Mesenchymal stem cell (in vitro differentiated cells and primary cell): ENCODE data around the gene ADGRA3.

ENCODE experiments used
- DNase-seq: peaks from one replicate; pipeline ENCODE4 v3.0.0-alpha.2; 2013
- H2AFZ ChIP-seq: one replicate; pipeline ENCODE4 v1.6.1; 2013; ENCODE audit warnings: low read depth, mild to moderate bottlenecking, control low read depth, inconsistent platforms, low read length, moderate library complexity
- H2AK5ac ChIP-seq: 2 replicates; pipeline ENCODE4 v1.6.1; 2013; ENCODE audit warnings: low read length, moderate library complexity, mild to moderate bottlenecking, inconsistent platforms; ENCODE audit not compliant: severe bottlenecking
- H2BK120ac ChIP-seq: one replicate; pipeline ENCODE4 v1.6.1; 2013; ENCODE audit warnings: low read depth, mild to moderate bottlenecking, inconsistent platforms, low read length, moderate library complexity
- H2BK12ac ChIP-seq, 2 experiments: one replicate each; pipeline ENCODE4 v1.6.1; 2013; ENCODE audit warnings: inconsistent platforms in 2 of 2, low read length in 2 of 2, mild to moderate bottlenecking in 2 of 2, moderate library complexity in 2 of 2, control low read depth in 1 of 2
- H2BK15ac ChIP-seq: one replicate; pipeline ENCODE4 v1.6.1; 2013; ENCODE audit warnings: mild to moderate bottlenecking, low read depth, inconsistent platforms; ENCODE audit not compliant: poor library complexity, severe bottlenecking
- H2BK5ac ChIP-seq: 2 replicates; pipeline ENCODE4 v1.6.1; 2013; ENCODE audit warnings: low read depth, mild to moderate bottlenecking, low read length, control low read depth, inconsistent platforms; ENCODE audit not compliant: poor library complexity, severe bottlenecking
- H3K14ac ChIP-seq, 2 experiments: one replicate each; pipeline ENCODE4 v1.6.1; 2013; ENCODE audit warnings: inconsistent platforms in 2 of 2, low read length in 2 of 2, control low read depth in 1 of 2, mild to moderate bottlenecking in 1 of 2, moderate library complexity in 1 of 2
- H3K18ac ChIP-seq, 2 experiments: one replicate each; pipeline ENCODE4 v1.6.1; 2013; ENCODE audit warnings: inconsistent platforms in 2 of 2, low read length in 2 of 2, control low read depth in 1 of 2, low read depth in 1 of 2, mild to moderate bottlenecking in 1 of 2
- H3K23ac ChIP-seq, 2 experiments: one replicate each; pipeline ENCODE4 v1.6.1; 2013; ENCODE audit warnings: inconsistent platforms in 2 of 2, low read length in 2 of 2, mild to moderate bottlenecking in 2 of 2, moderate library complexity in 2 of 2, control low read depth in 1 of 2
- H3K27ac ChIP-seq: 2 replicates; pipeline ENCODE4 v1.5.1; 2013; ENCODE audit warnings: mild to moderate bottlenecking, moderate library complexity, low read length, control low read depth, inconsistent platforms; ENCODE audit not compliant: poor library complexity, severe bottlenecking
- H3K27me3 ChIP-seq, 2 experiments: 2 replicates each; pipeline versions ENCODE4 v1.6.1 to v1.7.0; 2013; ENCODE audit warnings: low read length in 2 of 2, mild to moderate bottlenecking in 2 of 2, moderate library complexity in 2 of 2, control low read depth in 1 of 2, inconsistent platforms in 1 of 2; ENCODE audit not compliant: control insufficient read depth in 1 of 2, insufficient read depth in 1 of 2
- H3K36me3 ChIP-seq, 2 experiments: 2 replicates each; pipeline versions ENCODE4 v1.6.1 to v1.7.0; 2013; ENCODE audit warnings: low read length in 2 of 2, control low read depth in 1 of 2, inconsistent platforms in 1 of 2, low read depth in 1 of 2, mild to moderate bottlenecking in 1 of 2; ENCODE audit not compliant: insufficient read depth in 2 of 2, control insufficient read depth in 1 of 2
- H3K4ac ChIP-seq, 2 experiments: one replicate each; pipeline ENCODE4 v1.6.1; 2013; ENCODE audit warnings: inconsistent platforms in 2 of 2, low read length in 2 of 2, mild to moderate bottlenecking in 2 of 2, moderate library complexity in 2 of 2, control low read depth in 1 of 2, low read depth in 1 of 2
- H3K4me1 ChIP-seq: 2 replicates; pipeline ENCODE4 v1.6.1; 2013; ENCODE audit warnings: low read depth, low read length, control low read depth; ENCODE audit not compliant: control insufficient read depth, insufficient read depth
- H3K4me2 ChIP-seq: 2 replicates; pipeline ENCODE4 v1.6.1; 2013; ENCODE audit warnings: low read length, mild to moderate bottlenecking, inconsistent platforms; ENCODE audit not compliant: poor library complexity, severe bottlenecking
- H3K4me3 ChIP-seq, 2 experiments: 2 replicates each; pipeline versions ENCODE4 v1.5.1 to v1.7.0; 2013; ENCODE audit warnings: low read length in 2 of 2, mild to moderate bottlenecking in 2 of 2, control low read depth in 1 of 2, low read depth in 1 of 2; ENCODE audit not compliant: insufficient read depth in 1 of 2
- H3K79me1 ChIP-seq: replicated peaks from 2 replicates; pipeline ENCODE4 v1.6.1; 2013; ENCODE audit warnings: mild to moderate bottlenecking, control low read depth, low read length, inconsistent platforms; ENCODE audit not compliant: poor library complexity, severe bottlenecking
- H3K9ac ChIP-seq: 2 replicates; pipeline ENCODE4 v1.7.0; 2013; ENCODE audit warnings: mild to moderate bottlenecking, low read length, moderate library complexity
- H3K9me3 ChIP-seq: 2 replicates; pipeline ENCODE4 v1.7.0; 2013; ENCODE audit warnings: mild to moderate bottlenecking, low read length; ENCODE audit not compliant: control insufficient read depth
- H4K8ac ChIP-seq: one replicate; pipeline ENCODE4 v1.6.1; 2013; ENCODE audit warnings: inconsistent platforms, mild to moderate bottlenecking, low read length, moderate library complexity
- H4K91ac ChIP-seq: one replicate; pipeline ENCODE4 v1.6.1; 2013; ENCODE audit warnings: mild to moderate bottlenecking, low read length, inconsistent platforms
- WGBS: methylation state at CpG from one replicate; pipeline ENCODE4 v1.1.7; 2013; ENCODE audit warnings: mixed read lengths; 5-methylcytosine and 5-hydroxymethylcytosine counted together

ADGRA3 gene

GRCh38 chr4:22369901-22370562, 145.8 kb downstream of the ADGRA3 start:
- H3K79me1 ChIP-seq, result no peaks in the 10 kb centered on the region
- no peak overlapping the region for H3K18ac ChIP-seq
- H2AK5ac ChIP-seq, result no peak overlapping the region
- no peak overlapping the region for H4K8ac ChIP-seq
- H3K4me3 ChIP-seq, result no peak overlapping the region
- no peak overlapping the region for H2AFZ ChIP-seq
- DNase-seq, result no peak
- H2BK12ac ChIP-seq, result no peak overlapping the region
- H3K9ac ChIP-seq, result no peak overlapping the region
- no peak overlapping the region for H2BK15ac ChIP-seq
- H2BK5ac ChIP-seq, result no peak overlapping the region
- H3K36me3 ChIP-seq, result no peaks in the 10 kb centered on the region
- peaks cover 2% of the 10 kb centered on the region for H3K4me1 ChIP-seq
- peak overlapping the region; percentile 15 for H4K91ac ChIP-seq
- no peak overlapping the region for H3K23ac ChIP-seq
- WGBS, result 81% methylated on average over 8 of the region's 8 CpGs
- no peaks in the 10 kb centered on the region for H3K27me3 ChIP-seq
- H2BK120ac ChIP-seq, result no peak overlapping the region
- H3K4me2 ChIP-seq, result no peak overlapping the region
- no peak overlapping the region for H3K4ac ChIP-seq
- no peaks in the 10 kb centered on the region for H3K9me3 ChIP-seq
- H3K14ac ChIP-seq, result no peak overlapping the region
- no peak overlapping the region for H3K27ac ChIP-seq

GRCh38 chr4:22363787-22364186, 152.1 kb downstream of the ADGRA3 start:
- no peaks in the 10 kb centered on the region for H3K79me1 ChIP-seq
- no peak overlapping the region for H3K4me3 ChIP-seq
- no peak overlapping the region for H3K4ac ChIP-seq
- H2BK5ac ChIP-seq, result no peak overlapping the region
- no peaks in the 10 kb centered on the region for H3K36me3 ChIP-seq
- H4K8ac ChIP-seq, result no peak overlapping the region
- no peak overlapping the region for H3K4me2 ChIP-seq
- no peak overlapping the region for H2AK5ac ChIP-seq
- H3K27me3 ChIP-seq, result no peaks in the 10 kb centered on the region
- WGBS, result no CpG with 5 or more reads among the region's 2 CpGs
- no peak overlapping the region for H3K18ac ChIP-seq
- no peak overlapping the region for H3K27ac ChIP-seq
- no peak overlapping the region for H2BK12ac ChIP-seq
- H4K91ac ChIP-seq, result no peak overlapping the region
- no peaks in the 10 kb centered on the region for H3K4me1 ChIP-seq
- H3K9me3 ChIP-seq, result no peaks in the 10 kb centered on the region
- no peak overlapping the region for H2AFZ ChIP-seq
- no peak overlapping the region for H2BK120ac ChIP-seq
- DNase-seq, result no peak
- H2BK15ac ChIP-seq, result no peak overlapping the region
- no peak overlapping the region for H3K23ac ChIP-seq
- no peak overlapping the region for H3K14ac ChIP-seq
- no peak overlapping the region for H3K9ac ChIP-seq

- Histone ChIP-seq H3K9me3 (no peaks in the 10 kb centered on the region), H3K23ac (no peak overlapping the region), H3K79me1 (no peaks in the 10 kb centered on the region), H3K4me3 (no peak overlapping the region), H3K14ac (no peak overlapping the region), H2BK15ac (no peak overlapping the region), H3K27ac (no peak overlapping the region), H3K4me1 (no peaks in the 10 kb centered on the region), H2BK12ac (no peak overlapping the region), H4K91ac (no peak overlapping the region), H3K36me3 (no peaks in the 10 kb centered on the region), H2BK5ac (no peak overlapping the region), H3K4me2 (no peak overlapping the region), H3K9ac (no peak overlapping the region), H2BK120ac (no peak overlapping the region), H2AK5ac (no peak overlapping the region), H4K8ac (no peak overlapping the region), H3K4ac (no peak overlapping the region), H3K18ac (no peak overlapping the region), H3K27me3 (no peaks in the 10 kb centered on the region), H2AFZ (no peak overlapping the region)
- WGBS, result no CpG with 5 or more reads among the region's 2 CpGs
- no peak for DNase-seq
These were observed 152.8 kb downstream of the ADGRA3 start for GRCh38 chr4:22363036-22363435.

- Histone ChIP-seq H3K36me3 (no peaks in the 10 kb centered on the region), H2BK120ac (no peak overlapping the region), H3K4me2 (no peak overlapping the region), H3K14ac (no peak overlapping the region), H4K91ac (no peak overlapping the region), H3K27me3 (no peaks in the 10 kb centered on the region), H3K4me1 (peaks cover 2% of the 10 kb centered on the region), H3K27ac (no peak overlapping the region), H3K9ac (no peak overlapping the region), H2AFZ (no peak overlapping the region), H2AK5ac (no peak overlapping the region), H3K4ac (no peak overlapping the region), H3K79me1 (no peaks in the 10 kb centered on the region), H3K9me3 (peaks cover 4% of the 10 kb centered on the region), H2BK5ac (no peak overlapping the region), H4K8ac (no peak overlapping the region), H3K18ac (no peak overlapping the region), H2BK12ac (no peak overlapping the region), H2BK15ac (no peak overlapping the region), H3K23ac (no peak overlapping the region), H3K4me3 (no peak overlapping the region)
- DNase-seq, result peak; percentile 15
- 72% methylated on average over 6 of the region's 6 CpGs for WGBS
These were observed 158.8 kb downstream of the ADGRA3 start for GRCh38 chr4:22356987-22357596.
